Measurements from ENCODE around the gene TBC1D22A.

DNA sequence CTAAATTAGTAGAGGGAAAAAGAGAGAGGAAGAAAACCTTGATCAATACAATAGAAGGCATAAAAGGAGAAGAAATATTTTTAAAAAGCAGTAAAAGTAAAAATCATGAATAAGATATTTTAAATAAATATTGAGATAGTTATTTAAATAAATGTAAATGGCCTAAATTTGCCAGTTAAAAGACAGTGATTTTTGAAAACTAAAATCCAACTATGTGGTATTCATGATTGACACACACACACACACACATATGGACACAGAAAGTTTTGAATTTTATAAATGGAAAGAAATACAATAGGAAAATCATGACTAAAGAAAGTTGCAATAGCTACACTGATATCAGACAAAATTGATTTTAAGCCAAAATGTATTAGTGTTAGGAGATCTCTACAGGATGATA is 313.1 kb downstream of the TBC1D22A start:
- TF ChIP-seq CTCF (conservative IDR thresholded peaks at IDR 0.05; ENCODE audit: low read depth, low read length), result no peak
- TF ChIP-seq EZH2 (IDR thresholded peaks at IDR 0.05; ENCODE audit: low read length, unreplicated experiment), result no peak
- TF ChIP-seq EZH2phosphoT487 (IDR thresholded peaks at IDR 0.05; ENCODE audit: borderline replicate concordance, low read length), result no peak

All from PC-3 (cell line).